GM12878 (cell line): ENCODE measurements around the gene RARB. TPM values are rescaled to one million over a fixed set of nuclear protein-coding genes. Genes with fewer than 3 reads are reported as not detected.

Source experiments
- ATAC-seq: fragments of 200-7000 bp; cut with Tn5 transposase; 3 replicates; pipeline ENCODE4 v1.9.1; 2020; ENCODE audit warnings: mild to moderate bottlenecking, moderate library complexity
- BruUV-seq: library from RNA; stranded (reverse); fragments of 400-500 nt; replicated peaks from 2 replicates; lab custom pipeline; 2021; lab: Mats Ljungman, UMichigan
- CTCF ChIA-PET: fragments of 300-600 bp; sonication (Branson Sonifier 250); formaldehyde crosslinking; extraction: SDS; loops from one replicate; lab custom pipeline; 2021; ENCODE audit warnings: inconsistent platforms; lab: Yijun Ruan, JAX
- POLR2A ChIA-PET: fragments of 350-600 bp; formaldehyde crosslinking; extraction: SDS; loops from one replicate; lab custom pipeline; 2021; ENCODE audit warnings: inconsistent platforms; lab: Charles Lee
- RAD21 ChIA-PET: fragments of 300-600 bp; sonication (Branson Sonifier 250); formaldehyde crosslinking; loops from one replicate; lab custom pipeline; 2023; ENCODE audit warnings: antibody characterized with exemption; ENCODE audit not compliant: unreplicated experiment; lab: Charles Lee
- SMC1A ChIA-PET: fragments of 300-600 bp; sonication (Branson Sonifier 250); formaldehyde crosslinking; loops from one replicate; lab custom pipeline; 2023; ENCODE audit not compliant: unreplicated experiment, uncharacterized antibody; lab: Charles Lee
- DNase-seq: peaks from one replicate; pipeline ENCODE4 v3.0.0-alpha.2; 2011; ENCODE audit warnings: low read depth, low spot score
- FAIRE-seq: peaks from 3 replicates; lab custom pipeline; 2011; peaks lifted over from hg19 to GRCh38; lab: Jason Lieb, UNC
- H2AFZ ChIP-seq: 2 replicates; pipeline ENCODE4 v1.6.0; 2011; ENCODE audit warnings: low read depth, low read length, control low read depth; ENCODE audit not compliant: control insufficient read depth
- H3K27ac ChIP-seq: 2 replicates; pipeline ENCODE4 v1.5.1; 2011; ENCODE audit warnings: control low read depth; ENCODE audit not compliant: control insufficient read depth, insufficient read depth
- H3K27me3 ChIP-seq, 2 experiments: replicated peaks in 1 of 2; 2 replicates each; pipeline versions ENCODE4 v1.6.0 to v1.6.1; 2011; ENCODE audit warnings: low read length in 1 of 2; ENCODE audit not compliant: control insufficient read depth in 2 of 2, insufficient read depth in 2 of 2
- H3K36me3 ChIP-seq, 2 experiments: 2 replicates each; pipeline ENCODE4 v1.5.1; 2011; ENCODE audit warnings: low read length in 1 of 2; ENCODE audit not compliant: control insufficient read depth in 2 of 2, insufficient read depth in 2 of 2
- H3K4me1 ChIP-seq: 2 replicates; pipeline ENCODE4 v1.6.1; 2011; ENCODE audit warnings: mild to moderate bottlenecking, low read length, moderate library complexity, mixed read lengths; ENCODE audit not compliant: control insufficient read depth, insufficient read depth
- H3K4me2 ChIP-seq: 2 replicates; pipeline ENCODE4 v1.6.0; 2011; ENCODE audit warnings: control low read depth; ENCODE audit not compliant: control insufficient read depth, insufficient read depth
- H3K4me3 ChIP-seq: fragments of 200-600 bp; sonication (generic); 2 replicates; pipeline ENCODE4 v1.5.1; 2016
- H3K79me2 ChIP-seq: 2 replicates; pipeline ENCODE4 v1.6.0; 2011; ENCODE audit warnings: low read length; ENCODE audit not compliant: control insufficient read depth, insufficient read depth
- H3K9ac ChIP-seq: 2 replicates; pipeline ENCODE4 v1.8.0; 2011; ENCODE audit warnings: low read length, control low read depth, mixed read lengths; ENCODE audit not compliant: control insufficient read depth, insufficient read depth
- H3K9me3 ChIP-seq: replicated peaks from 3 replicates; pipeline ENCODE4 v1.5.1; 2011; ENCODE audit warnings: mild to moderate bottlenecking, low read length; ENCODE audit not compliant: control insufficient read depth, insufficient read depth
- H4K20me1 ChIP-seq: 2 replicates; pipeline ENCODE4 v1.6.0; 2011; ENCODE audit not compliant: control insufficient read depth, insufficient read depth
- BMI1 ChIP-seq: fragments of 450-650 bp; IDR thresholded peaks from 2 replicates; pipeline ENCODE4 v1.6.1; 2016; ENCODE audit warnings: mild to moderate bottlenecking, moderate library complexity, borderline replicate concordance
- CEBPZ ChIP-seq: fragments of 150-350 bp; IDR thresholded peaks from 2 replicates; pipeline ENCODE4 v1.6.1; 2016; ENCODE audit warnings: low read depth, low read length
- FOXM1 ChIP-seq: IDR thresholded peaks from 2 replicates; pipeline ENCODE4 v1.6.1; 2012; ENCODE audit warnings: low read depth, mild to moderate bottlenecking, inconsistent platforms, low read length, moderate library complexity
- GATAD2B ChIP-seq: fragments of 450-650 bp; conservative IDR thresholded peaks from 2 replicates; pipeline ENCODE4 v1.6.1; 2017; ENCODE audit warnings: low read depth, mild to moderate bottlenecking, moderate library complexity
- NR2C2 ChIP-seq: IDR thresholded peaks from 2 replicates; pipeline ENCODE4 v1.6.1; 2011; ENCODE audit warnings: borderline replicate concordance, low read depth; ENCODE audit not compliant: control insufficient read depth, insufficient read length
- PAX8 ChIP-seq: fragments of 450-650 bp; IDR thresholded peaks from 2 replicates; pipeline ENCODE4 v1.6.1; 2017; ENCODE audit warnings: mild to moderate bottlenecking, moderate library complexity
- RAD51 ChIP-seq: fragments of 450-650 bp; IDR thresholded peaks from 2 replicates; pipeline ENCODE4 v1.6.1; 2016; ENCODE audit warnings: moderate library complexity, mild to moderate bottlenecking, inconsistent platforms
- RFX5 ChIP-seq: IDR thresholded peaks from 2 replicates; pipeline ENCODE4 v1.6.1; 2011; ENCODE audit warnings: low read depth, low read length, improper control_type of control experiment
- SPI1 ChIP-seq: IDR thresholded peaks from 2 replicates; pipeline ENCODE4 v1.6.1; 2011; ENCODE audit warnings: low read depth, mild to moderate bottlenecking, low read length, moderate library complexity, borderline replicate concordance; ENCODE audit not compliant: insufficient read depth
- SREBF2 ChIP-seq: IDR thresholded peaks from 2 replicates; pipeline ENCODE4 v1.6.1; 2012; ENCODE audit warnings: mild to moderate bottlenecking, low read length
- STAT1 ChIP-seq: fragments of 450-650 bp; conservative IDR thresholded peaks from 2 replicates; pipeline ENCODE4 v1.6.1; 2014; ENCODE audit warnings: antibody characterized with exemption, mild to moderate bottlenecking
- USF2 ChIP-seq: IDR thresholded peaks from 2 replicates; pipeline ENCODE4 v1.6.1; 2011; ENCODE audit warnings: low read depth, low read length, improper control_type of control experiment, borderline replicate concordance
- ZBTB11 ChIP-seq: fragments of 450-650 bp; formaldehyde crosslinking; IDR thresholded peaks from 2 replicates; pipeline ENCODE4 v1.5.0; 2022; ENCODE audit warnings: mild to moderate bottlenecking, missing genetic modification characterization
- WGBS: methylation state at CpG from one replicate; pipeline ENCODE4 v1.1.6; 2016; ENCODE audit warnings: low lambda C conversion rate; ENCODE audit not compliant: insufficient replicate concordance, insufficient coverage; ENCODE audit errors: missing lambda C conversion rate; 5-methylcytosine and 5-hydroxymethylcytosine counted together
- in situ Hi-C: fragments of 300-500 bp; cut with MboI; formaldehyde crosslinking; loops from 9 replicates; pipeline ENCODE4 v1.14.3; 2018; ENCODE audit warnings: mixed read lengths
- intact Hi-C: fragments of 100-400 bp; cut with micrococcal nuclease; formaldehyde crosslinking; loops from one replicate; pipeline ENCODE4 v1.14.2; 2022; ENCODE audit not compliant: unreplicated experiment
- polyA plus RNA-seq, 11 experiments: library from polyadenylated mRNA; depleted of rRNA in 4 of 11; unstranded in 6 of 11; stranded (reverse) in 5 of 11; fragments of >200 nt; fragmentation: Nextera tagmentation in 4 of 11; fragmentation: Illumina TruSeq in 1 of 11; extraction: Ambion mirVana in 4 of 11; extraction: Trizol in 1 of 11; gene quantifications; 1 replicate in 1 of 11; 2 replicates in 10 of 11; pipeline versions ENCODE4 v1.2.1 to v1.2.3, GENCODE V29; 2011 to 2016; ENCODE audit warnings: inconsistent platforms in 2 of 11, missing spikeins in 2 of 11, low read depth in 1 of 11
- total RNA-seq, 4 experiments: library from RNA; depleted of rRNA in 3 of 4; stranded (reverse); fragments of >200 nt in 3 of 4; fragmentation: Illumina TruSeq in 1 of 4; extraction: Trizol in 1 of 4; gene quantifications; 2 replicates each; pipeline versions ENCODE4 v1.2.1 to v1.2.3, GENCODE V29; 2013 to 2021
- TF ChIP-seq, protein P1 (sequence below): IDR thresholded peaks from 2 replicates; pipeline ENCODE4 v1.6.1; 2011; ENCODE audit warnings: borderline replicate concordance, low read depth, mild to moderate bottlenecking, moderate library complexity, mixed read lengths, low read length; ENCODE audit not compliant: insufficient read depth; ENCODE audit errors: extremely low read length
- TF ChIP-seq, protein P2 (sequence below): IDR thresholded peaks from 2 replicates; pipeline ENCODE4 v1.6.1; 2012; ENCODE audit warnings: low read depth, low read length, improper control_type of control experiment

The RARB gene
- total and polyA plus RNA-seq, 10 of the 15 experiments (the other 5 are each of a cell fraction or from before 2014, with no cell fraction given) = 0.05 to 0.06 TPM; not detected in 8

DNA sequence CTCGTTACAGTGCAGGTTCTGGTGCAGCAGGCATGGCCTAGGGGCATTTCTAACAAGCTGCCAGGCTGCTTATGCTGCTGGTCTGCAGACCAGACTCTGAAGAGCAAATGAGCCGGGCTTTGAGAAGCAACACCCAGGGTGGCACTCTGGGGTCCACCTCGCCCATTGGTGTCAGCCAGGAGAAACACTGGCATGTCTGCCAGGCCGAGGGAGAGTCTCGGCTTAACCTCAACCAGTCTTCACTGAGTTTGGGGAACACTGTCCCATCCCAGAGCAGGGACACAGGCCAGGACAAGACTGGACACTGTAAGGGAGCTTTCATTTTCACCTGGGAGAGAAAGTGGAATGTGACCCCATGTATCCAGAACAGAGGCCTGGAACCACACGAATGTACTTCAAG, 143.2 kb downstream of the RARB start:
- Histone ChIP-seq H3K9ac (no peak overlapping the region), H3K36me3 (no peaks in the 10 kb centered on the region), H3K4me2 (no peak overlapping the region), H3K27ac (no peak overlapping the region), H3K4me3 (no peak overlapping the region), H3K4me1 (no peaks in the 10 kb centered on the region), H3K27me3 (no peaks in the 10 kb centered on the region; a peak in 1 of 4 replicates), H3K79me2 (no peaks in the 10 kb centered on the region), H2AFZ (no peak overlapping the region), H3K9me3 (no peaks in the 10 kb centered on the region), H4K20me1 (no peaks in the 10 kb centered on the region)
- 16% methylated on average over 6 of the region's 6 CpGs for WGBS
- no peak for DNase-seq
- FAIRE-seq = no peak
- in situ Hi-C loops (no loop called here), intact Hi-C loops (no loop called here)
- ATAC-seq = no peak
- CTCF ChIA-PET = interaction anchor here (0.6 kb wide), 1 partner anchor 11 kb away, joined by 3 read pairs; no protein-coding TSS in a partner anchor
- no TSS peak for BruUV-seq
- POLR2A ChIA-PET = no interaction called here
- SMC1A ChIA-PET = interaction anchor here (0.6 kb wide), 1 partner anchor 290 kb away, joined by 3 read pairs; no protein-coding TSS in a partner anchor
- RAD21 ChIA-PET = no interaction called here
- TF ChIP-seq, protein P1, sequence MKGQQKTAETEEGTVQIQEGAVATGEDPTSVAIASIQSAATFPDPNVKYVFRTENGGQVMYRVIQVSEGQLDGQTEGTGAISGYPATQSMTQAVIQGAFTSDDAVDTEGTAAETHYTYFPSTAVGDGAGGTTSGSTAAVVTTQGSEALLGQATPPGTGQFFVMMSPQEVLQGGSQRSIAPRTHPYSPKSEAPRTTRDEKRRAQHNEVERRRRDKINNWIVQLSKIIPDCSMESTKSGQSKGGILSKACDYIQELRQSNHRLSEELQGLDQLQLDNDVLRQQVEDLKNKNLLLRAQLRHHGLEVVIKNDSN = no peak
- TF ChIP-seq FOXM1 (no peak), SREBF2 (no peak), RAD51 (no peak), ZBTB11 (CRISPR knock-in tag) (no peak), PAX8 (no peak), SPI1 (no peak), USF2 (no peak), NR2C2 (no peak), STAT1 (no peak), GATAD2B (no peak), CEBPZ (no peak), BMI1 (no peak), RFX5 (no peak)
- TF ChIP-seq, protein P2, sequence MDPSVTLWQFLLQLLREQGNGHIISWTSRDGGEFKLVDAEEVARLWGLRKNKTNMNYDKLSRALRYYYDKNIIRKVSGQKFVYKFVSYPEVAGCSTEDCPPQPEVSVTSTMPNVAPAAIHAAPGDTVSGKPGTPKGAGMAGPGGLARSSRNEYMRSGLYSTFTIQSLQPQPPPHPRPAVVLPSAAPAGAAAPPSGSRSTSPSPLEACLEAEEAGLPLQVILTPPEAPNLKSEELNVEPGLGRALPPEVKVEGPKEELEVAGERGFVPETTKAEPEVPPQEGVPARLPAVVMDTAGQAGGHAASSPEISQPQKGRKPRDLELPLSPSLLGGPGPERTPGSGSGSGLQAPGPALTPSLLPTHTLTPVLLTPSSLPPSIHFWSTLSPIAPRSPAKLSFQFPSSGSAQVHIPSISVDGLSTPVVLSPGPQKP = no peak
